Tibial nerve (tissue), 4 donors: ENCODE measurements around the gene AMACR. TPM values are rescaled to one million over a fixed set of nuclear protein-coding genes. Genes with fewer than 3 reads are reported as not detected.

Experiments
- DNase-seq, 2 donors: peaks; one replicate each; pipeline ENCODE4 v3.0.0-alpha.2; 2019; ENCODE audit warnings: low spot score in 2 of 2
- H3K27ac ChIP-seq, 4 donors: fragments of 200-600 bp; sonication (generic) in 3 of 4; one replicate each; pipeline ENCODE4 v1.5.1; 2017 to 2019; ENCODE audit warnings: mild to moderate bottlenecking in 1 of 4
- H3K27me3 ChIP-seq, 2 donors: fragments of 200-600 bp; sonication (generic) in 1 of 2; one replicate each; pipeline versions ENCODE4 v1.5.1 to v1.6.0; 2017 to 2019
- H3K36me3 ChIP-seq, 3 donors: fragments of 200-600 bp; sonication (generic); one replicate each; pipeline ENCODE4 v1.5.1; 2018 to 2019
- H3K4me1 ChIP-seq, 4 donors: fragments of 200-600 bp; sonication (generic) in 3 of 4; one replicate each; pipeline ENCODE4 v1.5.1; 2017 to 2019
- H3K4me3 ChIP-seq, 4 donors: fragments of 200-600 bp; sonication (generic) in 3 of 4; one replicate each; pipeline ENCODE4 v1.5.1; 2017 to 2019; ENCODE audit warnings: mild to moderate bottlenecking in 1 of 4, moderate library complexity in 1 of 4
- H3K9me3 ChIP-seq, 4 donors: fragments of 200-600 bp; sonication (generic) in 3 of 4; one replicate each; pipeline ENCODE4 v1.5.1; 2017 to 2019
- EP300 ChIP-seq, 2 donors: sonication (generic); formaldehyde crosslinking; IDR thresholded peaks; one replicate each; pipeline ENCODE4 v1.6.1; 2017; ENCODE audit warnings: antibody characterized with exemption in 2 of 2, mild to moderate bottlenecking in 1 of 2
- POLR2A ChIP-seq, 2 donors: fragments of 450-650 bp; IDR thresholded peaks; one replicate each; pipeline ENCODE4 v1.6.1; 2017; ENCODE audit warnings: antibody characterized with exemption in 2 of 2, mild to moderate bottlenecking in 2 of 2, moderate library complexity in 2 of 2
- WGBS, 2 donors: methylation state at CpG; one replicate each; pipeline ENCODE4 v1.1.5; 2018; 5-methylcytosine and 5-hydroxymethylcytosine counted together
- total RNA-seq, 4 donors: library from RNA; depleted of rRNA; stranded (reverse); fragments of >200 nt; gene quantifications; one replicate each; pipeline ENCODE4 v1.1.0, GENCODE V29; 2016
- TF ChIP-seq, protein P1 (sequence below), 5 experiments: fragments of 200-600 bp in 3 of 5; fragments of 450-650 bp in 2 of 5; sonication (generic) in 3 of 5; IDR thresholded peaks; one replicate each; pipeline ENCODE4 v1.5.1; 2016 to 2019; ENCODE audit warnings: antibody characterized with exemption in 5 of 5, mild to moderate bottlenecking in 3 of 5, moderate library complexity in 2 of 5

The AMACR gene
- total RNA-seq, 4 donors from 2014 or later: 3.7 to 10.7 (median 7.5) TPM

DNA sequence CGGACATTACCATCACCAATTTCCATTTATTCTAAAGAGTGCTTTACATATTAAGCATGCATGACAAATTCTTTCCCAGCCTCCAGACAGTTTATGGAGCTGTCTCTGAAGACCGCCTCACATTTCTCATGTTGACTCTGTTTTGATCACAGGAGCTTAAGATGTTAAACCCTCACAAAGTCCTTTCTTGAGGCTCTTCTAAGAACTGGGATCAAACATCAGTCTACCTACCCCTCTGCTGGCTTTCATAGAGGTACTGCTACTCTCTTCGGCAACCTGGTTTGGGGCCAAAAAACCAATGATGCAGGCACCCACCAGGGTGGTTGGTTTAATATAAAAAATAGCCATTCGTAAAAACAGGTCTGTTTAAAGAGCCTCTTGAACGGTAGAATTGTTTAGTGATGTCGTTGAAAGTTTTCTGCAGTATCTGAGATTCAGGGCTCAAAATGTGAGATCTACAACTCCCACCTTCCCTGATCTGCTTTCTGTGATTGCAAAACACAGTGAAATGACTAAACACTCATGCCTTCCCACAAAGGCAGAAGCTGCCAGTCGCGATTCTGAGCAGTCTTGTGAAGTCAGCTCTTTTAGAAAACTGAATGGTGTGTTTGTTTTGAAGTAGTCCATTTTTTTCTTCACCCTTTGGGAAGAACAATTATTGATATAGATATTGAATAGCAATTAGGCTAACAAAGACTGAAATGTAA is 68.1 kb downstream of the AMACR start:
- TF ChIP-seq EP300 (IDR thresholded peaks at IDR 0.05): no peak
- TF ChIP-seq POLR2A (IDR thresholded peaks at IDR 0.05): no peak
- TF ChIP-seq, protein P1, sequence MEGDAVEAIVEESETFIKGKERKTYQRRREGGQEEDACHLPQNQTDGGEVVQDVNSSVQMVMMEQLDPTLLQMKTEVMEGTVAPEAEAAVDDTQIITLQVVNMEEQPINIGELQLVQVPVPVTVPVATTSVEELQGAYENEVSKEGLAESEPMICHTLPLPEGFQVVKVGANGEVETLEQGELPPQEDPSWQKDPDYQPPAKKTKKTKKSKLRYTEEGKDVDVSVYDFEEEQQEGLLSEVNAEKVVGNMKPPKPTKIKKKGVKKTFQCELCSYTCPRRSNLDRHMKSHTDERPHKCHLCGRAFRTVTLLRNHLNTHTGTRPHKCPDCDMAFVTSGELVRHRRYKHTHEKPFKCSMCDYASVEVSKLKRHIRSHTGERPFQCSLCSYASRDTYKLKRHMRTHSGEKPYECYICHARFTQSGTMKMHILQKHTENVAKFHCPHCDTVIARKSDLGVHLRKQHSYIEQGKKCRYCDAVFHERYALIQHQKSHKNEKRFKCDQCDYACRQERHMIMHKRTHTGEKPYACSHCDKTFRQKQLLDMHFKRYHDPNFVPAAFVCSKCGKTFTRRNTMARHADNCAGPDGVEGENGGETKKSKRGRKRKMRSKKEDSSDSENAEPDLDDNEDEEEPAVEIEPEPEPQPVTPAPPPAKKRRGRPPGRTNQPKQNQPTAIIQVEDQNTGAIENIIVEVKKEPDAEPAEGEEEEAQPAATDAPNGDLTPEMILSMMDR (IDR thresholded peaks at IDR 0.05): no peak
- H3K9me3 ChIP-seq: no peaks in the 10 kb centered on the region
- no peaks in the 10 kb centered on the region for H3K36me3 ChIP-seq
- H3K4me3 ChIP-seq: no peak overlapping the region
- WGBS, 2 donors: 63 to 70% methylated on average over 8 of the region's 8 CpGs
- no peak for DNase-seq
- H3K27me3 ChIP-seq: peaks cover 0 to 71% of the 10 kb centered on the region in 2 donors
- H3K27ac ChIP-seq: no peak overlapping the region
- H3K4me1 ChIP-seq: peaks cover 0 to 20% (median 4%) of the 10 kb centered on the region in 4 donors

DNA sequence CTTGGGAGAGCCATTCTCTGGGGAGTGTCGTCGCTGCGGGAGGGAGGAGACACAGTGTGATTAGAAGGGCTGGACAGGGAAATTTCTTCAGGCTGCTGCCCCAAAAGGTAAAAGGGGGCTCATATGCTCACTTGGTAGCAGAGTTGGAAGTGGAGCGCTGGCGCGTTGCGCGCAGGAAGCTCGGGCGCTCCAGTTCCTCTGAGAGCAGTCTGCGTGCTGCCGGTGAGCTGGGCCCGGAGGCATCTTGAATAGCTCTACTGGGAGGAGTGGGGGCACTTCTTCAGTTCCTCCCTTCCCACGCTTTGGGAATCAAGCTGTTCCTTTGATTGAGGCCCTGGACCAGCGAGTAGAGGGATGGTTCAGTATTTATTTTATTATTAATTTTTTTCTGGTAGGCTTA is 69.0 kb downstream of the AMACR start:
- H3K9me3 ChIP-seq: no peaks in the 10 kb centered on the region
- TF ChIP-seq EP300 (IDR thresholded peaks at IDR 0.05) (no peak), POLR2A (IDR thresholded peaks at IDR 0.05) (no peak)
- TF ChIP-seq, protein P1 (IDR thresholded peaks at IDR 0.05): no peak
- H3K4me3 ChIP-seq: no peak overlapping the region
- H3K27ac ChIP-seq: no peak overlapping the region
- peaks cover 0 to 20% (median 4%) of the 10 kb centered on the region in 4 donors for H3K4me1 ChIP-seq
- no peaks in the 10 kb centered on the region for H3K36me3 ChIP-seq
- 14 to 41% methylated on average over 15 of the region's 15 CpGs for WGBS, 2 donors
- no peak for DNase-seq
- H3K27me3 ChIP-seq: peaks cover 0 to 71% of the 10 kb centered on the region in 2 donors

DNA sequence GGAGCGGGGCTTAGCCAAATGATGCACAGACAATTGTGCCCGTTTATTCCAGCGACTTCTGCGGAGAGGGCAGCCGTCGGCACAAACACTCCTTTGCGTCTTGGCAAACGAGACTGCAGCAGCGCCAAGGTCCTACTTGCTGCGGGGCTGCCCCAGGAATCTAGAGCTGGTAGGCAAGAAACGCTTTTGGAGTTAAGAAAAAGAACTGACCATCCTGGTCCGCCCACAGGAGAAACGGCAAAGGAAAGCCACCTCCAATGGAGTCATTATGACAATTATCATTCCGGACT is 69.4 kb downstream of the AMACR start:
- peaks cover 0 to 71% of the 10 kb centered on the region in 2 donors for H3K27me3 ChIP-seq
- H3K9me3 ChIP-seq: no peaks in the 10 kb centered on the region
- no peaks in the 10 kb centered on the region for H3K36me3 ChIP-seq
- no peak for DNase-seq
- 20 to 40% methylated on average over 14 of the region's 14 CpGs for WGBS, 2 donors
- no peak overlapping the region for H3K27ac ChIP-seq
- TF ChIP-seq EP300 (IDR thresholded peaks at IDR 0.05) (no peak), POLR2A (IDR thresholded peaks at IDR 0.05) (no peak)
- TF ChIP-seq, protein P1 (IDR thresholded peaks at IDR 0.05): no peak
- H3K4me3 ChIP-seq: no peak overlapping the region
- H3K4me1 ChIP-seq: peaks cover 0 to 20% (median 4%) of the 10 kb centered on the region in 4 donors

DNA sequence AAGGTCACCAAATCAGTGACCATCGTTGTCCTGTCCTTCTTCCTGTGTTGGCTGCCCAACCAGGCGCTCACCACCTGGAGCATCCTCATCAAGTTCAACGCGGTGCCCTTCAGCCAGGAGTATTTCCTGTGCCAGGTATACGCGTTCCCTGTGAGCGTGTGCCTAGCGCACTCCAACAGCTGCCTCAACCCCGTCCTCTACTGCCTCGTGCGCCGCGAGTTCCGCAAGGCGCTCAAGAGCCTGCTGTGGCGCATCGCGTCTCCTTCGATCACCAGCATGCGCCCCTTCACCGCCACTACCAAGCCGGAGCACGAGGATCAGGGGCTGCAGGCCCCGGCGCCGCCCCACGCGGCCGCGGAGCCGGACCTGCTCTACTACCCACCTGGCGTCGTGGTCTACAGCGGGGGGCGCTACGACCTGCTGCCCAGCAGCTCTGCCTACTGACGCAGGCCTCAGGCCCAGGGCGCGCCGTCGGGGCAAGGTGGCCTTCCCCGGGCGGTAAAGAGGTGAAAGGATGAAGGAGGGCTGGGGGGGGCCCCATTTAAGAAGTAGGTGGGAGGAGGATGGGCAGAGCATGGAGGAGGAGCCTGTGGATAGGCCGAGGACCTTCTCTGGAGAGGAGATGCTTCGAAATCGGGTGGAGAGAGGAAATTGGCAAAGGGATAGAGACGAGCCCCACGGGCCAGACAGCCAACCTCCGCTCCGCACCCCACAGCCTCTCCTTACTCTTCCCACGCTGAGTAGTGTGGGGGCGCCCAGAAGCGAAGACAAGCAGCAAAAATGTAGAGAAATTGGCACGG is 69.9 kb downstream of the AMACR start:
- H3K36me3 ChIP-seq: no peaks in the 10 kb centered on the region
- H3K9me3 ChIP-seq: no peaks in the 10 kb centered on the region
- H3K4me3 ChIP-seq: no peak overlapping the region
- H3K4me1 ChIP-seq: peaks cover 0 to 20% (median 4%) of the 10 kb centered on the region in 4 donors
- peaks cover 0 to 71% of the 10 kb centered on the region in 2 donors for H3K27me3 ChIP-seq
- no peak for DNase-seq
- no peak overlapping the region for H3K27ac ChIP-seq
- TF ChIP-seq POLR2A (IDR thresholded peaks at IDR 0.05): no peak
- no peak for TF ChIP-seq EP300 (IDR thresholded peaks at IDR 0.05)
- TF ChIP-seq, protein P1 (IDR thresholded peaks at IDR 0.05): no peak
- WGBS, 2 donors: 23 to 34% methylated on average over 21 to 49 of the region's 54 CpGs
